ENCODE measurements around the gene SPIC. TPM values are rescaled to one million over a fixed set of nuclear protein-coding genes. Genes with fewer than 3 reads are reported as not detected.

SPIC gene
- total and polyA plus RNA-seq, 12 donors: 0.44 to 1.5 TPM; not detected in 10

GRCh38 chr12:101441461-101442224 lies 33.5 kb upstream of the SPIC start:
- no peaks in the 10 kb centered on the region for H3K27me3 ChIP-seq
- TF ChIP-seq CTCF (IDR thresholded peaks at IDR 0.05): no peak
- TF ChIP-seq POLR2A (IDR thresholded peaks at IDR 0.05): no peak
- H3K27ac ChIP-seq: no peak overlapping the region
- H3K36me3 ChIP-seq (replicated peaks in 1 of 2): no peaks in the 10 kb centered on the region
- H3K4me1 ChIP-seq (replicated peaks in 1 of 2): no peaks in the 10 kb centered on the region
- H3K4me3 ChIP-seq: no peak overlapping the region
- DNase-seq: no peak
- H3K9me3 ChIP-seq (replicated peaks in 1 of 3): no peaks in the 10 kb centered on the region
- intact Hi-C loops (cut with DNase I): no loop called here

DNA sequence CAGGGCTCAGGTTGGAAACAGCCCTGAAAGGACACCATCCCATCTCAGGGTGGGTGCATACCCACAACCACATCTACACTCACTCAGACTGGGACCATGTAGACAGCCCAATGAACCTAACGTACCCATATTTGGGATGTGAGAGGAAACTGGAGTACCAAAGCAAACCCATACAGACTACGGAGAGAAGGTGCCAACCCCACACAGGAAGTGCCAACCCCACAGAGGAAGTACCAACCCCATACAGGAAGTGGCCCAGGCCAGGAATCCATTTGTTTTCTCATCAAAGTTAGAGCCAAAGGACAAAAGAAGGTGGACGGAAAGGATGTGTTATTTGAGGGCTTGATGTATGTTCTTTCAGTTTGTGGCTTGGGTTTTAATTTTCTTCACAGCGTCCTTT lies 19.5 kb upstream of the SPIC start:
- WGBS, 4 donors: 56 to 69% (median 65%) methylated on average over 4 of the region's 4 CpGs
- Histone ChIP-seq H3K9me3 (replicated peaks in 1 of 3) (no peaks in the 10 kb centered on the region), H3K4me1 (replicated peaks in 1 of 2) (no peaks in the 10 kb centered on the region), H3K27me3 (no peaks in the 10 kb centered on the region), H3K27ac (no peak overlapping the region), H3K4me3 (no peak overlapping the region), H3K36me3 (replicated peaks in 1 of 2) (no peaks in the 10 kb centered on the region)
- intact Hi-C loops (cut with DNase I): no loop called here
- TF ChIP-seq POLR2A (IDR thresholded peaks at IDR 0.05) (no peak), CTCF (IDR thresholded peaks at IDR 0.05) (no peak)
- DNase-seq: no peak

DNA sequence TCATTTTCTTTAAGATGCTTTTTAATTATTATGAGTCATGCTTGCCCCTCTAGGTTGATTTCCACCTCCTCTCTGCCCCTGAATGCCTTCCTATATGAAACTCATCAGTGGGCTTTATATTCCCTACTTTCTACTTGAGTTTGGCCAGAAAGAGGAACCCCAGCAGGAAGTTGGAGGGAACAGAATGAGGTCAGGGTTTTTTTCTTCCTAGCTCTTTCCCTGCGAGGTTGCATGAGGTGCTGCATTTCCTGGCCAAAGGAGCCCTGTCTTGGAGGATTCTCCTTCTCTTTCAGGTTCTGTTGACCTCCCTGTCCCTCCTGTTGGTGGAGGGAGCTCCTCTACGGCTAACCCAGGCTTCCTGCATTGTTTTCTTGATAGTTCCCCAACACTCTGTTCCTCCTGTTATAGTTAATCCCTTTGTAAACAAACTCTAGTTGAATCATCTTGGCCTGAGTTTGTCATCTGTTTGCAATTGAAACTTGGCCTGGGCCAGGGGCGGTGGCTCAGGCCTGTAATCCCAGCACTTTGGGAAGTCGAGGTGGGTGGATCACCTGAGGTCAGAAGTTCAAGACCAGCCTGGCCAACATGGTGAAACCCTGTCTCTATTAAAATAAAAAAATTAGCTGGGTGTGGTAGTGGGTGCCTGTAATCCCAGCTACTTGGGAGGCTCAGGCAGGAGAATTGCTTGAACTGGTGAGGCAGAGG lies 15.3 kb upstream of the SPIC start:
- no peaks in the 10 kb centered on the region for H3K36me3 ChIP-seq (replicated peaks in 1 of 2)

More for the DNA sequence above, 15.3 kb upstream of the SPIC start:
- no peaks in the 10 kb centered on the region for H3K27me3 ChIP-seq
- intact Hi-C loops (cut with DNase I): no loop called here
- H3K27ac ChIP-seq: peak overlapping the region in 1 of 5 donors; percentile 12
- TF ChIP-seq POLR2A (IDR thresholded peaks at IDR 0.05): no peak
- no peak for TF ChIP-seq CTCF (IDR thresholded peaks at IDR 0.05)
- 34 to 54% (median 37%) methylated on average over 4 of the region's 4 CpGs for WGBS, 4 donors
- H3K9me3 ChIP-seq (replicated peaks in 1 of 3): no peaks in the 10 kb centered on the region
- H3K4me1 ChIP-seq (replicated peaks in 1 of 2): no peaks in the 10 kb centered on the region
- DNase-seq: no peak
- no peak overlapping the region for H3K4me3 ChIP-seq

Data from adrenal gland (tissue), 12 donors.